Measurements from ENCODE around the gene CLEC2L.
A peak's percentile ranks its signal among the peaks of the same experiment; 100 is the strongest.

Gene CLEC2L

DNA sequence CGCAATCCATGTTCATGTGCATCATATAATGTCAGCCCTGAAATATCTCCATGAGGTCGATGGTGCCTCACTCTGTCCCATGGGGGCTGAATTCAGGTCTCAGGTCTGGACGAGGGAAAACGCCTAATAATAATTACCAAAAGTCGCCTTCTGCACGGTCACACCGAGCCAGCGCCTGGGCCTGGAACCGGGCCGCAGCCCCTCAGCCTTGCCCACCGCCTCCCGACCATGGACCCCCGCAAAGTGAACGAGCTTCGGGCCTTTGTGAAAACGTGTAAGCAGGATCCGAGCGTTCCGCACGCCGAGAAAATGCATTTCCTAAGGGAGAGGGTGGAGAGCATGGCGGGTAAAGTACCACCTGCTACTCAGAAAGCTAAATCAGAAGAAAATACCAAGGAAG is 21.3 kb upstream of the CLEC2L start:
- no peaks in the 10 kb centered on the region for H3K36me3 ChIP-seq (ENCODE audit: control insufficient read depth, low read length)
- no peak for TF ChIP-seq EZH2phosphoT487 (IDR thresholded peaks at IDR 0.05; ENCODE audit: borderline replicate concordance, low read length)
- TF ChIP-seq, protein P1, sequence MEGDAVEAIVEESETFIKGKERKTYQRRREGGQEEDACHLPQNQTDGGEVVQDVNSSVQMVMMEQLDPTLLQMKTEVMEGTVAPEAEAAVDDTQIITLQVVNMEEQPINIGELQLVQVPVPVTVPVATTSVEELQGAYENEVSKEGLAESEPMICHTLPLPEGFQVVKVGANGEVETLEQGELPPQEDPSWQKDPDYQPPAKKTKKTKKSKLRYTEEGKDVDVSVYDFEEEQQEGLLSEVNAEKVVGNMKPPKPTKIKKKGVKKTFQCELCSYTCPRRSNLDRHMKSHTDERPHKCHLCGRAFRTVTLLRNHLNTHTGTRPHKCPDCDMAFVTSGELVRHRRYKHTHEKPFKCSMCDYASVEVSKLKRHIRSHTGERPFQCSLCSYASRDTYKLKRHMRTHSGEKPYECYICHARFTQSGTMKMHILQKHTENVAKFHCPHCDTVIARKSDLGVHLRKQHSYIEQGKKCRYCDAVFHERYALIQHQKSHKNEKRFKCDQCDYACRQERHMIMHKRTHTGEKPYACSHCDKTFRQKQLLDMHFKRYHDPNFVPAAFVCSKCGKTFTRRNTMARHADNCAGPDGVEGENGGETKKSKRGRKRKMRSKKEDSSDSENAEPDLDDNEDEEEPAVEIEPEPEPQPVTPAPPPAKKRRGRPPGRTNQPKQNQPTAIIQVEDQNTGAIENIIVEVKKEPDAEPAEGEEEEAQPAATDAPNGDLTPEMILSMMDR (IDR thresholded peaks at IDR 0.05; ENCODE audit: low read depth, low read length, poor library complexity, severe bottlenecking) = no peak
- H3K4me3 ChIP-seq (ENCODE audit: low read length) = no peak overlapping the region
- no peaks in the 10 kb centered on the region for H3K4me1 ChIP-seq (ENCODE audit: control insufficient read depth, low read length)
- H3K9me3 ChIP-seq (ENCODE audit: control insufficient read depth, insufficient read depth, low read length) = no peaks in the 10 kb centered on the region
- no peak overlapping the region for H3K4me2 ChIP-seq (ENCODE audit: low read length)
- H3K27me3 ChIP-seq (ENCODE audit: control insufficient read depth, low read length) = 0 out of 2 replicates have a peak, but pooled peaks cover 2% of the 10 kb centered on the region
- H3K79me2 ChIP-seq (ENCODE audit: control insufficient read depth, low read length) = no peaks in the 10 kb centered on the region
- H3F3A ChIP-seq (ENCODE audit: control insufficient read depth, insufficient read depth) = no peaks in the 10 kb centered on the region
- no peak overlapping the region for H3K27ac ChIP-seq (ENCODE audit: low read depth, low read length)
- H4K20me1 ChIP-seq (ENCODE audit: control insufficient read depth, insufficient read depth, low read depth, low read length) = no peaks in the 10 kb centered on the region
- no peaks in the 10 kb centered on the region for H3K9me2 ChIP-seq (replicated peaks; ENCODE audit: control insufficient read depth, low read length)

DNA sequence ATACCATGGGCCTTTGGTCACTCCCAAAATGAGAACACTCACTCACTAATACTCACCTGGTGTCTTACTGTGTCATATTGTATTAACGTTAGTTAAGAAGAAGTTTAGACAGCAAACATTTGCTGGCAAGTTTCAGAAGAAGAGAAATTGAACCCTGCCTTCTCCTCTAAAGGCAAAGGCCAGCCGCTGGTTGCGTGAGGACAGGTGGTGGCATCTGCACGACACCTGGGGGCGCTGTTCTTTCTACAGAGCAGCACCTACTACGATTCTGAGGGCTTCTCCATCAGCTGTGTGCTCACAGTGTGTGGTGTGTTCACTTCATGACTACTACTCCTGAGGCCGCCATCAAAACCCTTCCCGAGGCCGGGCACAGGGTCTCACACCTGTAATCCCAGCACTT is 17.9 kb upstream of the CLEC2L start:
- Histone ChIP-seq H3F3A (ENCODE audit: control insufficient read depth, insufficient read depth) (no peaks in the 10 kb centered on the region), H3K4me3 (ENCODE audit: low read length) (no peak overlapping the region), H3K36me3 (ENCODE audit: control insufficient read depth, low read length) (no peaks in the 10 kb centered on the region), H3K79me2 (ENCODE audit: control insufficient read depth, low read length) (no peaks in the 10 kb centered on the region), H3K27ac (ENCODE audit: low read depth, low read length) (no peak overlapping the region), H4K20me1 (ENCODE audit: control insufficient read depth, insufficient read depth, low read depth, low read length) (no peaks in the 10 kb centered on the region), H3K9me2 (replicated peaks; ENCODE audit: control insufficient read depth, low read length) (no peaks in the 10 kb centered on the region), H3K27me3 (ENCODE audit: control insufficient read depth, low read length) (no peaks in the 10 kb centered on the region), H3K9me3 (ENCODE audit: control insufficient read depth, insufficient read depth, low read length) (no peaks in the 10 kb centered on the region), H3K4me1 (ENCODE audit: control insufficient read depth, low read length) (no peaks in the 10 kb centered on the region), H3K4me2 (ENCODE audit: low read length) (no peak overlapping the region)
- TF ChIP-seq, protein P1 (IDR thresholded peaks at IDR 0.05; ENCODE audit: low read depth, low read length, poor library complexity, severe bottlenecking) = peak; percentile 67
- no peak for TF ChIP-seq EZH2phosphoT487 (IDR thresholded peaks at IDR 0.05; ENCODE audit: borderline replicate concordance, low read length)

DNA sequence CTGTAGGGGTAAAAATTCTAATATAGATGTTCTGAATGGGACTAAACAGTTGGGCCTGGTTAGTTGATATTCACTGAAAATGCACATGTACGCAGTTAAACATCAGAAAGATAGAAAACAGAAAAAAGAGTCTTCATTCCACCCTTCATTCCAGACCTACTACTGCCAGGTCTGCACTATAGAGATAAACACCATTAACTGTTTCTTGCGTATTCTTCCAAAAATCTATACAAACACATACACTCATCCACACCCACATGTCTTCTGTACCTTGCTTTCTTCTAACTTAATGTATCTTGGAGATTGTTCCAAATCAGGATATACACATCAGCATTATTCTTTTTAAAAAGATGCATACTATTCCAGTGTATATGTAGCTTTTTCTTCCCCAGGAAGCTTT is 13.9 kb upstream of the CLEC2L start:
- no peaks in the 10 kb centered on the region for H4K20me1 ChIP-seq (ENCODE audit: control insufficient read depth, insufficient read depth, low read depth, low read length)
- TF ChIP-seq EZH2phosphoT487 (IDR thresholded peaks at IDR 0.05; ENCODE audit: borderline replicate concordance, low read length) = no peak
- TF ChIP-seq, protein P1 (IDR thresholded peaks at IDR 0.05; ENCODE audit: low read depth, low read length, poor library complexity, severe bottlenecking) = no peak
- no peaks in the 10 kb centered on the region for H3K9me3 ChIP-seq (ENCODE audit: control insufficient read depth, insufficient read depth, low read length)
- H3F3A ChIP-seq (ENCODE audit: control insufficient read depth, insufficient read depth) = no peaks in the 10 kb centered on the region
- no peaks in the 10 kb centered on the region for H3K27me3 ChIP-seq (ENCODE audit: control insufficient read depth, low read length)
- H3K4me2 ChIP-seq (ENCODE audit: low read length) = no peak overlapping the region
- no peaks in the 10 kb centered on the region for H3K4me1 ChIP-seq (ENCODE audit: control insufficient read depth, low read length)
- H3K27ac ChIP-seq (ENCODE audit: low read depth, low read length) = no peak overlapping the region
- no peaks in the 10 kb centered on the region for H3K36me3 ChIP-seq (ENCODE audit: control insufficient read depth, low read length)
- H3K4me3 ChIP-seq (ENCODE audit: low read length) = no peak overlapping the region
- H3K79me2 ChIP-seq (ENCODE audit: control insufficient read depth, low read length) = no peaks in the 10 kb centered on the region
- no peaks in the 10 kb centered on the region for H3K9me2 ChIP-seq (replicated peaks; ENCODE audit: control insufficient read depth, low read length)

DNA sequence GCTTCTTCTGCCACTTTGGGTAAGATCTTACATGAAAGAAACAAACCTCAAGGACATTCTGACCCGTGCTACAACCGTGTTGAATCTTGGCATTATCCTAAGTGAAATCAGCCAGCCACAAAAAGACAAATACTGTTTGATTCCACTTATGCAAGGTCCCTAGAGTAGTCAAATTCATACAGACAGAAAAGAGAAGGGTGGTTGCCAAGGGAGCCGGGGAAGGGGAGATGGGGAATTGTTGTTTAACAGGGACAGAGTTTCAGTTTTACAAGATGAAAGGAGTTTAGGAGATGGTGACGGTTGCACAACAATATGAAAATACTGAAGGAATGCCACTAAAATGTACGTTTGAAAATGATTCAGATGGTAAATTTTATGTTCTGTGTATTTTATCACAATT is 12.2 kb upstream of the CLEC2L start:
- H4K20me1 ChIP-seq (ENCODE audit: control insufficient read depth, insufficient read depth, low read depth, low read length) = no peaks in the 10 kb centered on the region
- H3K36me3 ChIP-seq (ENCODE audit: control insufficient read depth, low read length) = no peaks in the 10 kb centered on the region
- H3K4me1 ChIP-seq (ENCODE audit: control insufficient read depth, low read length) = no peaks in the 10 kb centered on the region
- H3K79me2 ChIP-seq (ENCODE audit: control insufficient read depth, low read length) = no peaks in the 10 kb centered on the region
- H3K9me3 ChIP-seq (ENCODE audit: control insufficient read depth, insufficient read depth, low read length) = no peaks in the 10 kb centered on the region
- H3K9me2 ChIP-seq (replicated peaks; ENCODE audit: control insufficient read depth, low read length) = no peaks in the 10 kb centered on the region
- H3K4me2 ChIP-seq (ENCODE audit: low read length) = no peak overlapping the region
- TF ChIP-seq, protein P1 (IDR thresholded peaks at IDR 0.05; ENCODE audit: low read depth, low read length, poor library complexity, severe bottlenecking) = no peak
- no peaks in the 10 kb centered on the region for H3K27me3 ChIP-seq (ENCODE audit: control insufficient read depth, low read length)
- H3F3A ChIP-seq (ENCODE audit: control insufficient read depth, insufficient read depth) = no peaks in the 10 kb centered on the region
- H3K4me3 ChIP-seq (ENCODE audit: low read length) = no peak overlapping the region
- no peak overlapping the region for H3K27ac ChIP-seq (ENCODE audit: low read depth, low read length)

All from DOHH2 (cell line).